ENCODE results near the gene C1GALT1. TPM values are rescaled to one million over a fixed set of nuclear protein-coding genes. Genes with fewer than 3 reads are reported as not detected.

C1GALT1 gene
- total RNA-seq, 1 experiment from 2014 or later: 81.5 TPM

- Histone ChIP-seq H2BK20ac (ENCODE audit: low read depth, low read length, poor library complexity, severe bottlenecking) (no peak overlapping the region), H3K4ac (ENCODE audit: low read depth, low read length) (no peak overlapping the region), H2BK15ac (ENCODE audit: low read depth, low read length) (no peak overlapping the region), H3K79me2 (ENCODE audit: insufficient read depth, low read length) (peaks cover 6% of the 10 kb centered on the region; the same call in 1 of the 2 replicates), H3K27me3 (ENCODE audit: insufficient read depth, low read length) (no peaks in the 10 kb centered on the region), H3K4me1 (ENCODE audit: insufficient read depth, low read length) (peaks cover 3% of the 10 kb centered on the region; the same call in 1 of the 2 replicates), H3K23me2 (ENCODE audit: insufficient read length, low read depth, low read length, poor library complexity, severe bottlenecking) (no peaks in the 10 kb centered on the region), H4K5ac (ENCODE audit: insufficient read length, low read depth, low read length) (no peak overlapping the region), H3K56ac (ENCODE audit: insufficient read length, low read depth, low read length) (no peak overlapping the region), H4K8ac (replicated peaks; ENCODE audit: insufficient read length, low read depth, low read length) (no peak overlapping the region), H4K20me1 (ENCODE audit: control insufficient read depth, insufficient read depth, insufficient read length) (no peaks in the 10 kb centered on the region), H2BK12ac (ENCODE audit: insufficient read length, low read depth, low read length) (no peak overlapping the region), H3K23ac (ENCODE audit: insufficient read length, low read depth, low read length) (no peak overlapping the region), H2BK120ac (ENCODE audit: low read depth, low read length, poor library complexity, severe bottlenecking) (no peak overlapping the region), H2AK5ac (ENCODE audit: insufficient read length, low read length) (no peak overlapping the region), H3K27ac (ENCODE audit: insufficient read length, low read depth, low read length) (no peak overlapping the region), H3K18ac (ENCODE audit: insufficient read length, low read depth, low read length) (no peak overlapping the region), H3K9ac (ENCODE audit: extremely low read depth, insufficient read length, low read length) (no peak overlapping the region), H3T11ph (ENCODE audit: low read length) (no peak overlapping the region), H4K91ac (ENCODE audit: insufficient read length, low read depth, low read length) (no peak overlapping the region), H3K4me2 (ENCODE audit: insufficient read depth, insufficient read length, low read length) (no peak overlapping the region), H3K79me1 (ENCODE audit: insufficient read depth, low read depth, low read length, poor library complexity, severe bottlenecking) (peaks cover 9% of the 10 kb centered on the region), H3K14ac (ENCODE audit: insufficient read depth, low read length) (no peak overlapping the region), H3K9me3 (ENCODE audit: control insufficient read depth, low read depth, low read length) (no peaks in the 10 kb centered on the region), H2BK5ac (ENCODE audit: insufficient read length, low read length) (no peak overlapping the region), H2AFZ (ENCODE audit: low read length) (no peak overlapping the region)
- DNase-seq: no peak
- H3K9me3 Mint-ChIP-seq: peaks cover 10 to 13% of the 10 kb centered on the region in 2 experiments; a peak in 4 of 5 replicates
- peaks cover 65 to 73% of the 10 kb centered on the region in 2 experiments for H3K4me1 Mint-ChIP-seq
- H3K4me3 Mint-ChIP-seq: no peak overlapping the region
- H3K36me3 Mint-ChIP-seq (ENCODE audit: insufficient read depth in 1 of 3, low read depth in 3 of 3): peaks cover 37 to 49% (median 41%) of the 10 kb centered on the region in 3 experiments
- peak overlapping the region in 2 of 3 experiments; percentile 18 to 94; a peak in 4 of 7 replicates for H3K27ac Mint-ChIP-seq
- WGBS (ENCODE audit: extremely low coverage, insufficient read length, low lambda C conversion rate): no CpG with 5 or more reads among the region's 3 CpGs
- no peak for TF ChIP-seq CTCF (conservative IDR thresholded peaks at IDR 0.05)
- H3K27me3 Mint-ChIP-seq (ENCODE audit: low read depth): no peaks in the 10 kb centered on the region
These were observed 53.0 kb downstream of the C1GALT1 start for GRCh38 chr7:7235347-7235746.
